HepG2 (cell line): ENCODE measurements around the gene CNP. TPM values are rescaled to one million over a fixed set of nuclear protein-coding genes. Genes with fewer than 3 reads are reported as not detected.
A peak's percentile ranks its signal among the peaks of the same experiment; 100 is the strongest.

Experiments used
- CREM ChIP-seq, 2 experiments: sonication (generic) in 1 of 2; formaldehyde crosslinking in 1 of 2; IDR thresholded peaks; 2 replicates each; pipeline versions ENCODE4 v1.4.0 to v1.6.1; 2016 to 2020; ENCODE audit warnings: antibody characterized with exemption in 1 of 2, mild to moderate bottlenecking in 1 of 2, missing genetic modification reagents in 1 of 2
- DMAP1 ChIP-seq: IDR thresholded peaks from 2 replicates; pipeline ENCODE4 v1.6.1; 2016
- HNRNPL ChIP-seq: fragments of 200-400 bp; formaldehyde crosslinking; IDR thresholded peaks from 2 replicates; pipeline ENCODE4 v1.6.1; 2017; ENCODE audit warnings: mild to moderate bottlenecking, low read depth, low read length
- KDM2A ChIP-seq: sonication (generic); formaldehyde crosslinking; IDR thresholded peaks from 2 replicates; pipeline ENCODE4 v1.4.0; 2020; ENCODE audit warnings: low read depth, missing genetic modification reagents, borderline replicate concordance
- KDM3A ChIP-seq: IDR thresholded peaks from 2 replicates; pipeline ENCODE4 v1.6.1; 2018; ENCODE audit warnings: low read depth, missing compliant biosample characterization
- KLF12 ChIP-seq: sonication (generic); formaldehyde crosslinking; IDR thresholded peaks from 2 replicates; pipeline ENCODE4 v1.4.0; 2020; ENCODE audit warnings: missing genetic modification reagents, borderline replicate concordance
- REL ChIP-seq: sonication (generic); formaldehyde crosslinking; conservative IDR thresholded peaks from 2 replicates; pipeline ENCODE4 v1.8.0; 2022; ENCODE audit warnings: mild to moderate bottlenecking, missing genetic modification reagents, moderate library complexity
- REPIN1 ChIP-seq: sonication (generic); formaldehyde crosslinking; IDR thresholded peaks from 2 replicates; pipeline ENCODE4 v1.8.0; 2022; ENCODE audit warnings: missing genetic modification reagents, low read depth, mild to moderate bottlenecking, borderline replicate concordance
- ZNF616 ChIP-seq: sonication (generic); formaldehyde crosslinking; IDR thresholded peaks from 2 replicates; pipeline ENCODE4 v1.5.0; 2020; ENCODE audit warnings: low read depth, mild to moderate bottlenecking, missing genetic modification reagents
- polyA plus RNA-seq, 8 experiments: library from polyadenylated mRNA; depleted of rRNA in 3 of 8; stranded (reverse) in 7 of 8; unstranded in 1 of 8; fragments of >200 nt; fragmentation: Illumina TruSeq in 4 of 8; extraction: Trizol in 4 of 8; gene quantifications; 2 replicates each; pipeline versions ENCODE4 v1.2.1 to v1.2.3, GENCODE V29; 2011 to 2016; ENCODE audit warnings: low read depth in 4 of 8, missing spikeins in 1 of 8, mixed read lengths in 1 of 8; ENCODE audit not compliant: insufficient read depth in 1 of 8
- total RNA-seq, 5 experiments: library from RNA; depleted of rRNA; stranded (reverse); fragments of >200 nt; fragmentation: Illumina TruSeq; extraction: Trizol; gene quantifications; 2 replicates each; pipeline ENCODE4 v1.2.3, GENCODE V29; 2016; ENCODE audit warnings: low read depth in 1 of 5
- TF ChIP-seq, protein P1 (sequence below): sonication (generic); formaldehyde crosslinking; IDR thresholded peaks from 2 replicates; pipeline ENCODE4 v1.4.0; 2020; ENCODE audit warnings: mild to moderate bottlenecking, missing genetic modification reagents
- TF ChIP-seq, protein P2 (sequence below): sonication (generic); formaldehyde crosslinking; IDR thresholded peaks from 2 replicates; pipeline ENCODE4 v1.5.0; 2020; ENCODE audit warnings: mild to moderate bottlenecking, missing genetic modification reagents
- TF ChIP-seq, protein P3 (sequence below): sonication (generic); formaldehyde crosslinking; IDR thresholded peaks from one replicate; pipeline ENCODE4 v1.5.1; 2020; ENCODE audit warnings: mild to moderate bottlenecking, missing genetic modification reagents; ENCODE audit errors: not compliant biosample characterization
- TF ChIP-seq, protein P4 (sequence below): sonication (generic); formaldehyde crosslinking; IDR thresholded peaks from 2 replicates; pipeline ENCODE4 v1.9.0; 2022; ENCODE audit warnings: missing genetic modification reagents, mild to moderate bottlenecking, borderline replicate concordance

CNP gene
- total and polyA plus RNA-seq, 2 of the 13 experiments (the other 11 are each of a cell fraction or from before 2014, with no cell fraction given), result 97.2 to 161 TPM

DNA sequence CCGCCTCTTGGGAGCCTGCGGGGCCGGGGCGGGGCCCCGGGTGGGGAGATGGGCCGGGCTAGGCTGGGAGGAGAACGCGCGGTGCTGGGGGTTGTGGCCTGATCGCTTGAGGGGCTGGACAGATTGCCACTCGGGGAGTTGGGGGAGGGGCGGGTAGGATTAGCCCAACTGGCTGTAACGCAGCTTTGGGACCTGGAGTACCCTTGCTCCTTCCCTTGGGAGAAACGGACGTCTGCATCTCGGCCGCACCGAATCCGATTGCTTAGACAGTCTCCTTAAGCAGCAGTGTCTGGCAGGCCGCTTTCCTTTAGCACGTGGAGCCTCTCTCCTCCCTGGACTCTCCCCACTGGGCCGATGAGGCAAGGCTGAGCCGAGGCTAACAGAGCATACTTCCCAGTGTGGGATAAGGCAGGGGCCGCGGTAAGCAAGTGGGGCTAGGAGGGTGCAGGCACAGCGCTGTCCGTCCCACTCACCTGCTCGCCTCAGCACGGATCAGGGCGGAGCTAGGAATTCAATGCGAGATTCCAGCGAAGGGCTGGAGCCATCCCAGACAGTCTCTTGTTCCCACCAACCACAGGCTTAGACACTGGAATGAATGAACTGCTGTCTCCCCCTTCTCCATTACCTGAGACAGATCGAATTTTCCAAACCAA lies 47.3 kb upstream of the CNP start (continued):
- TF ChIP-seq KDM2A (CRISPR knock-in tag) (peak; percentile 1; the same call in 1 of the 2 replicates), REPIN1 (peak; percentile 79; the same call in 1 of the 2 replicates), KLF12 (0 out of 2 replicates have a peak, but pooled peaks have one; percentile 69), KDM3A (CRISPR knock-in tag) (peak; percentile 8; the same call in 1 of the 2 replicates), CREM (IDR thresholded peaks at IDR 0.05) (no peak), CREM (CRISPR knock-in tag; IDR thresholded peaks at IDR 0.05) (no peak), REL (no peak), ZNF616 (peak; percentile 79; the same call in 1 of the 2 replicates), HNRNPL (no peak), DMAP1 (CRISPR knock-in tag) (peak; percentile 90)
- TF ChIP-seq, protein P1, sequence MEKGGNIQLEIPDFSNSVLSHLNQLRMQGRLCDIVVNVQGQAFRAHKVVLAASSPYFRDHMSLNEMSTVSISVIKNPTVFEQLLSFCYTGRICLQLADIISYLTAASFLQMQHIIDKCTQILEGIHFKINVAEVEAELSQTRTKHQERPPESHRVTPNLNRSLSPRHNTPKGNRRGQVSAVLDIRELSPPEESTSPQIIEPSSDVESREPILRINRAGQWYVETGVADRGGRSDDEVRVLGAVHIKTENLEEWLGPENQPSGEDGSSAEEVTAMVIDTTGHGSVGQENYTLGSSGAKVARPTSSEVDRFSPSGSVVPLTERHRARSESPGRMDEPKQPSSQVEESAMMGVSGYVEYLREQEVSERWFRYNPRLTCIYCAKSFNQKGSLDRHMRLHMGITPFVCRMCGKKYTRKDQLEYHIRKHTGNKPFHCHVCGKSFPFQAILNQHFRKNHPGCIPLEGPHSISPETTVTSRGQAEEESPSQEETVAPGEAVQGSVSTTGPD (CRISPR knock-in tag), result 0 out of 2 replicates have a peak, but pooled peaks have one; percentile 6
- TF ChIP-seq, protein P2, sequence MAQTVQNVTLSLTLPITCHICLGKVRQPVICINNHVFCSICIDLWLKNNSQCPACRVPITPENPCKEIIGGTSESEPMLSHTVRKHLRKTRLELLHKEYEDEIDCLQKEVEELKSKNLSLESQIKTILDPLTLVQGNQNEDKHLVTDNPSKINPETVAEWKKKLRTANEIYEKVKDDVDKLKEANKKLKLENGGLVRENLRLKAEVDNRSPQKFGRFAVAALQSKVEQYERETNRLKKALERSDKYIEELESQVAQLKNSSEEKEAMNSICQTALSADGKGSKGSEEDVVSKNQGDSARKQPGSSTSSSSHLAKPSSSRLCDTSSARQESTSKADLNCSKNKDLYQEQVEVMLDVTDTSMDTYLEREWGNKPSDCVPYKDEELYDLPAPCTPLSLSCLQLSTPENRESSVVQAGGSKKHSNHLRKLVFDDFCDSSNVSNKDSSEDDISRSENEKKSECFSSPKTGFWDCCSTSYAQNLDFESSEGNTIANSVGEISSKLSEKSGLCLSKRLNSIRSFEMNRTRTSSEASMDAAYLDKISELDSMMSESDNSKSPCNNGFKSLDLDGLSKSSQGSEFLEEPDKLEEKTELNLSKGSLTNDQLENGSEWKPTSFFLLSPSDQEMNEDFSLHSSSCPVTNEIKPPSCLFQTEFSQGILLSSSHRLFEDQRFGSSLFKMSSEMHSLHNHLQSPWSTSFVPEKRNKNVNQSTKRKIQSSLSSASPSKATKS (CRISPR knock-in tag), result no peak
- TF ChIP-seq, protein P3, sequence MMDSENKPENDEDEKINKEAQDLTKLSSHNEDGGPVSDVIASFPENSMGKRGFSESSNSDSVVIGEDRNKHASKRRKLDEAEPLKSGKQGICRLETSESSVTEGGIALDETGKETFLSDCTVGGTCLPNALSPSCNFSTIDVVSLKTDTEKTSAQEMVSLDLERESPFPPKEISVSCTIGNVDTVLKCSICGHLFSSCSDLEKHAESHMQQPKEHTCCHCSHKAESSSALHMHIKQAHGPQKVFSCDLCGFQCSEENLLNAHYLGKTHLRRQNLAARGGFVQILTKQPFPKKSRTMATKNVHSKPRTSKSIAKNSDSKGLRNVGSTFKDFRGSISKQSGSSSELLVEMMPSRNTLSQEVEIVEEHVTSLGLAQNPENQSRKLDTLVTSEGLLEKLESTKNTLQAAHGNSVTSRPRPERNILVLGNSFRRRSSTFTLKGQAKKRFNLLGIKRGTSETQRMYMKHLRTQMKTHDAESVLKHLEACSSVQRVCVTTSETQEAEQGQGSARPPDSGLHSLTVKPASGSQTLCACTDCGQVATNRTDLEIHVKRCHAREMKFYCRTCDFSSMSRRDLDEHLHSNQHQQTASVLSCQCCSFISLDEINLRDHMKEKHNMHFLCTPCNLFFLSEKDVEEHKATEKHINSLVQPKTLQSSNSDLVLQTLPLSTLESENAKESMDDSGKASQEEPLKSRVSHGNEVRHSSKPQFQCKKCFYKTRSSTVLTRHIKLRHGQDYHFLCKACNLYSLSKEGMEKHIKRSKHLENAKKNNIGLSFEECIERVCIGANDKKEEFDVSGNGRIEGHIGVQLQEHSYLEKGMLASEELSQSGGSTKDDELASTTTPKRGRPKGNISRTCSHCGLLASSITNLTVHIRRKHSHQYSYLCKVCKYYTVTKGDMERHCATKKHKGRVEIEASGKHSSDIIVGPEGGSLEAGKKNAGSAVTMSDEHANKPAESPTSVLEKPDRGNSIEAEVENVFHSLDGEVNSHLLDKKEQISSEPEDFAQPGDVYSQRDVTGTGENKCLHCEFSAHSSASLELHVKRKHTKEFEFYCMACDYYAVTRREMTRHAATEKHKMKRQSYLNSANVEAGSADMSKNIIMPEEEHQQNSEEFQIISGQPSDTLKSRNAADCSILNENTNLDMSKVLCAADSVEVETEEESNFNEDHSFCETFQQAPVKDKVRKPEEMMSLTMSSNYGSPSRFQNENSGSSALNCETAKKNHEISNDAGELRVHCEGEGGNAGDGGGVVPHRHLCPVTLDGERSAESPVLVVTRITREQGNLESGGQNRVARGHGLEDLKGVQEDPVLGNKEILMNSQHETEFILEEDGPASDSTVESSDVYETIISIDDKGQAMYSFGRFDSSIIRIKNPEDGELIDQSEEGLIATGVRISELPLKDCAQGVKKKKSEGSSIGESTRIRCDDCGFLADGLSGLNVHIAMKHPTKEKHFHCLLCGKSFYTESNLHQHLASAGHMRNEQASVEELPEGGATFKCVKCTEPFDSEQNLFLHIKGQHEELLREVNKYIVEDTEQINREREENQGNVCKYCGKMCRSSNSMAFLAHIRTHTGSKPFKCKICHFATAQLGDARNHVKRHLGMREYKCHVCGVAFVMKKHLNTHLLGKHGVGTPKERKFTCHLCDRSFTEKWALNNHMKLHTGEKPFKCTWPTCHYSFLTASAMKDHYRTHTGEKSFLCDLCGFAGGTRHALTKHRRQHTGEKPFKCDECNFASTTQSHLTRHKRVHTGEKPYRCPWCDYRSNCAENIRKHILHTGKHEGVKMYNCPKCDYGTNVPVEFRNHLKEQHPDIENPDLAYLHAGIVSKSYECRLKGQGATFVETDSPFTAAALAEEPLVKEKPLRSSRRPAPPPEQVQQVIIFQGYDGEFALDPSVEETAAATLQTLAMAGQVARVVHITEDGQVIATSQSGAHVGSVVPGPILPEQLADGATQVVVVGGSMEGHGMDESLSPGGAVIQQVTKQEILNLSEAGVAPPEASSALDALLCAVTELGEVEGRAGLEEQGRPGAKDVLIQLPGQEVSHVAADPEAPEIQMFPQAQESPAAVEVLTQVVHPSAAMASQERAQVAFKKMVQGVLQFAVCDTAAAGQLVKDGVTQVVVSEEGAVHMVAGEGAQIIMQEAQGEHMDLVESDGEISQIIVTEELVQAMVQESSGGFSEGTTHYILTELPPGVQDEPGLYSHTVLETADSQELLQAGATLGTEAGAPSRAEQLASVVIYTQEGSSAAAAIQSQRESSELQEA (CRISPR knock-in tag), result peak; percentile 28
- TF ChIP-seq, protein P4, sequence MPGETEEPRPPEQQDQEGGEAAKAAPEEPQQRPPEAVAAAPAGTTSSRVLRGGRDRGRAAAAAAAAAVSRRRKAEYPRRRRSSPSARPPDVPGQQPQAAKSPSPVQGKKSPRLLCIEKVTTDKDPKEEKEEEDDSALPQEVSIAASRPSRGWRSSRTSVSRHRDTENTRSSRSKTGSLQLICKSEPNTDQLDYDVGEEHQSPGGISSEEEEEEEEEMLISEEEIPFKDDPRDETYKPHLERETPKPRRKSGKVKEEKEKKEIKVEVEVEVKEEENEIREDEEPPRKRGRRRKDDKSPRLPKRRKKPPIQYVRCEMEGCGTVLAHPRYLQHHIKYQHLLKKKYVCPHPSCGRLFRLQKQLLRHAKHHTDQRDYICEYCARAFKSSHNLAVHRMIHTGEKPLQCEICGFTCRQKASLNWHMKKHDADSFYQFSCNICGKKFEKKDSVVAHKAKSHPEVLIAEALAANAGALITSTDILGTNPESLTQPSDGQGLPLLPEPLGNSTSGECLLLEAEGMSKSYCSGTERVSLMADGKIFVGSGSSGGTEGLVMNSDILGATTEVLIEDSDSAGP (CRISPR knock-in tag), result peak; percentile 61
